PC-3 (cell line): Measurements from ENCODE around the gene PTH1R. TPM values are rescaled to one million over a fixed set of nuclear protein-coding genes. Genes with fewer than 3 reads are reported as not detected.
A peak's percentile ranks its signal among the peaks of the same experiment; 100 is the strongest.

ENCODE experiments used
- ATAC-seq: fragments of 200-7000 bp; cut with Tn5 transposase; 2 replicates; pipeline ENCODE4 v1.9.1; 2020; ENCODE audit warnings: mild to moderate bottlenecking, moderate library complexity
- BruUV-seq: library from RNA; stranded (reverse); fragments of 400-500 nt; replicated peaks from 2 replicates; lab custom pipeline; 2021; lab: Mats Ljungman, UMichigan
- CTCF ChIA-PET: fragments of 300-600 bp; sonication (Branson Sonifier 250); formaldehyde crosslinking; loops from one replicate; lab custom pipeline; 2022; ENCODE audit warnings: antibody characterized with exemption; lab: Charles Lee
- POLR2A ChIA-PET: fragments of 300-600 bp; sonication (Branson Sonifier 250); formaldehyde crosslinking; loops from one replicate; lab custom pipeline; 2022; ENCODE audit warnings: antibody characterized with exemption; ENCODE audit not compliant: unreplicated experiment; lab: Charles Lee
- DNase-seq: peaks from one replicate; pipeline ENCODE4 v3.0.0-alpha.2; 2015
- H2AFZ ChIP-seq: fragments of 300-600 bp; sonication (generic); 2 replicates; pipeline ENCODE4 v1.6.0; 2016; ENCODE audit warnings: antibody characterized with exemption, low read length
- H3F3A ChIP-seq: fragments of 300-600 bp; sonication (generic); one replicate; pipeline ENCODE4 v1.6.0; 2017; ENCODE audit warnings: antibody characterized with exemption, low read length, control low read depth, mild to moderate bottlenecking; ENCODE audit not compliant: unreplicated experiment
- H3K27ac ChIP-seq: fragments of 300-600 bp; sonication (generic); 2 replicates; pipeline ENCODE4 v1.5.1; 2016; ENCODE audit warnings: mild to moderate bottlenecking, low read length
- H3K27me3 ChIP-seq: fragments of 300-600 bp; sonication (generic); 2 replicates; pipeline ENCODE4 v1.6.1; 2016; ENCODE audit warnings: low read length, mixed read lengths
- H3K36me3 ChIP-seq: fragments of 300-600 bp; sonication (generic); 2 replicates; pipeline ENCODE4 v1.6.1; 2016; ENCODE audit warnings: low read depth, mixed run types, low read length, mixed read lengths
- H3K4me1 ChIP-seq: fragments of 300-600 bp; sonication (generic); 2 replicates; pipeline ENCODE4 v1.5.1; 2016; ENCODE audit warnings: low read length; ENCODE audit not compliant: insufficient read depth
- H3K4me2 ChIP-seq: fragments of 300-600 bp; sonication (generic); 2 replicates; pipeline ENCODE4 v1.6.0; 2016; ENCODE audit warnings: low read length
- H3K4me3 ChIP-seq: fragments of 300-600 bp; sonication (generic); 2 replicates; pipeline ENCODE4 v1.5.1; 2016; ENCODE audit warnings: mild to moderate bottlenecking, low read length, mixed read lengths
- H3K79me2 ChIP-seq: fragments of 300-600 bp; sonication (generic); 2 replicates; pipeline ENCODE4 v1.6.1; 2017; ENCODE audit warnings: low read length, mixed read lengths
- H3K9ac ChIP-seq: fragments of 300-600 bp; sonication (generic); 2 replicates; pipeline ENCODE4 v1.6.0; 2016; ENCODE audit warnings: mild to moderate bottlenecking, low read length
- H3K9me2 ChIP-seq: fragments of 300-600 bp; sonication (generic); replicated peaks from 2 replicates; pipeline ENCODE4 v1.6.1; 2016; ENCODE audit warnings: mixed run types, low read length, mixed read lengths
- H3K9me3 ChIP-seq: fragments of 300-600 bp; sonication (generic); 2 replicates; pipeline ENCODE4 v1.6.1; 2016; ENCODE audit warnings: low read length, mixed read lengths
- H4K20me1 ChIP-seq: fragments of 300-600 bp; sonication (generic); 2 replicates; pipeline ENCODE4 v1.6.1; 2016; ENCODE audit warnings: low read length, mixed read lengths
- EZH2 ChIP-seq: fragments of 300-600 bp; sonication (generic); IDR thresholded peaks from one replicate; pipeline ENCODE4 v1.6.1; 2017; ENCODE audit warnings: antibody characterized with exemption, mild to moderate bottlenecking, low read length; ENCODE audit not compliant: unreplicated experiment
- EZH2phosphoT487 ChIP-seq: fragments of 300-600 bp; sonication (generic); IDR thresholded peaks from 2 replicates; pipeline ENCODE4 v1.6.1; 2018; ENCODE audit warnings: mild to moderate bottlenecking, antibody characterized with exemption, low read length, borderline replicate concordance
- intact Hi-C: fragments of 100-400 bp; cut with micrococcal nuclease; formaldehyde crosslinking; loops from 2 replicates; pipeline ENCODE4 v1.9.0; 2023
- total RNA-seq: library from RNA; depleted of rRNA; stranded (reverse); fragments of >200 nt; gene quantifications from 2 replicates; pipeline ENCODE4 v1.2.3, GENCODE V29; 2014
- TF ChIP-seq, protein P1 (sequence below): fragments of 300-600 bp; sonication (generic); conservative IDR thresholded peaks from 2 replicates; pipeline ENCODE4 v1.5.1; 2017; ENCODE audit warnings: antibody characterized with exemption, low read depth, mild to moderate bottlenecking, low read length

Gene PTH1R
- total RNA-seq, 1 experiment from 2014 or later = not detected

DNA sequence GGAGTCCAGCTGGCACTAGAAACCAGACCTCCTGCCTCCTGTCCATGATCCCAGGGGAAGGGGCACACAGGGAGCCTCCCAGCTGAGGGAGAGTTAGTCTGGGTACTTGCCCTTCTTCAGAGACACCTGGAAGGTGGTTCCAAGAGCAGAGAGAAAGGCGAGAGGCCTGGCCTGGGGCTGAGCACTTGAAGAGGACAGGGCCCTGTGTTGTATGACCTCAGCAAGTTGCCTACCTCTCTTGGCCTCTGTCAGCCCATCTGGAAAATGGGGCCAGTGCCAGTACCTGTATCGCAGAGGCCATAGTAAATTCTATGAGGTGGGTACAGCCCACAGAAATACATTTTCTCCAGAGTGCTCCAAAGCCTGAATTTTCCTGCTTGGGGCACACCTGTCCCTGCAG lies 19.5 kb downstream of the PTH1R start:
- no TSS peak for BruUV-seq
- H3K79me2 ChIP-seq = no peaks in the 10 kb centered on the region
- no peak for ATAC-seq
- intact Hi-C loops = no loop called here
- POLR2A ChIA-PET = no interaction called here
- no peaks in the 10 kb centered on the region for H4K20me1 ChIP-seq
- H3K4me2 ChIP-seq = no peak overlapping the region
- TF ChIP-seq EZH2phosphoT487 (no peak), EZH2 (no peak)
- TF ChIP-seq, protein P1, sequence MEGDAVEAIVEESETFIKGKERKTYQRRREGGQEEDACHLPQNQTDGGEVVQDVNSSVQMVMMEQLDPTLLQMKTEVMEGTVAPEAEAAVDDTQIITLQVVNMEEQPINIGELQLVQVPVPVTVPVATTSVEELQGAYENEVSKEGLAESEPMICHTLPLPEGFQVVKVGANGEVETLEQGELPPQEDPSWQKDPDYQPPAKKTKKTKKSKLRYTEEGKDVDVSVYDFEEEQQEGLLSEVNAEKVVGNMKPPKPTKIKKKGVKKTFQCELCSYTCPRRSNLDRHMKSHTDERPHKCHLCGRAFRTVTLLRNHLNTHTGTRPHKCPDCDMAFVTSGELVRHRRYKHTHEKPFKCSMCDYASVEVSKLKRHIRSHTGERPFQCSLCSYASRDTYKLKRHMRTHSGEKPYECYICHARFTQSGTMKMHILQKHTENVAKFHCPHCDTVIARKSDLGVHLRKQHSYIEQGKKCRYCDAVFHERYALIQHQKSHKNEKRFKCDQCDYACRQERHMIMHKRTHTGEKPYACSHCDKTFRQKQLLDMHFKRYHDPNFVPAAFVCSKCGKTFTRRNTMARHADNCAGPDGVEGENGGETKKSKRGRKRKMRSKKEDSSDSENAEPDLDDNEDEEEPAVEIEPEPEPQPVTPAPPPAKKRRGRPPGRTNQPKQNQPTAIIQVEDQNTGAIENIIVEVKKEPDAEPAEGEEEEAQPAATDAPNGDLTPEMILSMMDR = no peak
- no peak for DNase-seq
- H3F3A ChIP-seq = no peaks in the 10 kb centered on the region
- H3K9me3 ChIP-seq = no peaks in the 10 kb centered on the region
- H3K27me3 ChIP-seq = no peaks in the 10 kb centered on the region
- peaks cover 3% of the 10 kb centered on the region; the same call in 1 of the 2 replicates for H3K4me1 ChIP-seq
- no peak overlapping the region for H2AFZ ChIP-seq
- H3K27ac ChIP-seq = no peak overlapping the region
- H3K4me3 ChIP-seq = no peak overlapping the region
- H3K9me2 ChIP-seq = no peaks in the 10 kb centered on the region
- CTCF ChIA-PET = interaction anchor here (0.5 kb wide), 1 partner anchor 52 kb away, joined by 6 read pairs; no protein-coding TSS in a partner anchor
- H3K9ac ChIP-seq = no peak overlapping the region
- no peaks in the 10 kb centered on the region for H3K36me3 ChIP-seq

DNA sequence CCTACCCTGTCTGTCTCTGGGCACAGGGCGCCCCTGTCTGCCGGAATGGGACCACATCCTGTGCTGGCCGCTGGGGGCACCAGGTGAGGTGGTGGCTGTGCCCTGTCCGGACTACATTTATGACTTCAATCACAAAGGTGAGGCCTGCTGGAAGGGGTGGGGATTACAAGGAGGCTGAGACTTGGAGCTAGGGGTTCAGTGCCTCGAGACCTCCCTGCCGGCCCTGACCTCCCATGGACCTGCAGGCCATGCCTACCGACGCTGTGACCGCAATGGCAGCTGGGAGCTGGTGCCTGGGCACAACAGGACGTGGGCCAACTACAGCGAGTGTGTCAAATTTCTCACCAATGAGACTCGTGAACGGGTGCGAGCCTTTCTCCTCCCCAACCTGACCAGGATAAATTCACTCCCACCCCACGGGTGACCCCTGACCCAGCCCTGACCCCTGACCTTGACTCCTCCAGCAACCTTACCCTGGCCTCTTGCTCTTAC lies 20.4 kb downstream of the PTH1R start:
- TF ChIP-seq EZH2phosphoT487 = no peak
- TF ChIP-seq, protein P1 = 0 out of 2 replicates have a peak, but pooled peaks have one; percentile 17
- Histone ChIP-seq H3K36me3 (no peaks in the 10 kb centered on the region), H2AFZ (no peak overlapping the region), H3K9ac (no peak overlapping the region), H3K27ac (no peak overlapping the region), H3K79me2 (no peaks in the 10 kb centered on the region), H3K9me2 (no peaks in the 10 kb centered on the region), H3K4me1 (no peaks in the 10 kb centered on the region), H3K4me3 (no peak overlapping the region), H3K9me3 (no peaks in the 10 kb centered on the region), H4K20me1 (no peaks in the 10 kb centered on the region), H3F3A (no peaks in the 10 kb centered on the region), H3K4me2 (no peak overlapping the region), H3K27me3 (no peaks in the 10 kb centered on the region)
- no TSS peak for BruUV-seq
- POLR2A ChIA-PET = no interaction called here
- CTCF ChIA-PET = no interaction called here
- DNase-seq (no peak), ATAC-seq (no peak)
- intact Hi-C loops = no loop called here

DNA sequence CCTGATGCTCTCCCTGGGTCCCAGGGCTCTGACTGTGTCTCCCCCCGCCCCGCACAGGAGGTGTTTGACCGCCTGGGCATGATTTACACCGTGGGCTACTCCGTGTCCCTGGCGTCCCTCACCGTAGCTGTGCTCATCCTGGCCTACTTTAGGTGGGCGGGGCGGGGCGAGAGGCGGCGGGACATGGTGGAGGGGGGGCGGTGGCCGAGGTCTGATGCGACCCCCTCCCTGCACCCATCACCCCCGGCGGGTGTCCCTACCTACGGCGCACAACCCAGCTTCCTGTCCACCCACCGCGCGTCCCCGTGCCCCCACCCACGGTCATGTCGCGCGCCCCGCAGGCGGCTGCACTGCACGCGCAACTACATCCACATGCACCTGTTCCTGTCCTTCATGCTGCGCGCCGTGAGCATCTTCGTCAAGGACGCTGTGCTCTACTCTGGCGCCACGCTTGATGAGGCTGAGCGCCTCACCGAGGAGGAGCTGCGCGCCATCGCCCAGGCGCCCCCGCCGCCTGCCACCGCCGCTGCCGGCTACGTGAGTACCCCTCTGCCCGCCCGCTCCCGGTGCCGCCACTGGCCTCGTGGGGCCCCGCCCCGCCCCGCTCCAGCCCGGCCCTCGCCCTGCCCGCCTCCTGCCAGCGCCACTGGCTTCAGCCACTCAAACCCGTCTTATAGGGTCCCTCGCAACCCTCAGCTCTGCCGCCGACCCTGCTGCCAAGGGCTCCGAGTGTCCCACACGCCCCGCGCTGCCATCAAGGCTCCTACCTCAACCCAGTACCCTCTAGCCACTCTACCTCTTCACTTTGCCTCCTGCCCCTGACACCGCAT lies 21.0 kb downstream of the PTH1R start:
- Histone ChIP-seq H3K4me1 (peaks cover 3% of the 10 kb centered on the region; the same call in 1 of the 2 replicates), H4K20me1 (no peaks in the 10 kb centered on the region), H3K9me2 (no peaks in the 10 kb centered on the region), H3K9me3 (no peaks in the 10 kb centered on the region), H3K9ac (no peak overlapping the region), H3K36me3 (no peaks in the 10 kb centered on the region), H3K27ac (no peak overlapping the region), H3K4me2 (no peak overlapping the region), H3K4me3 (no peak overlapping the region), H2AFZ (no peak overlapping the region), H3F3A (no peaks in the 10 kb centered on the region), H3K27me3 (no peaks in the 10 kb centered on the region), H3K79me2 (no peaks in the 10 kb centered on the region)
- ATAC-seq = no peak
- no TSS peak for BruUV-seq
- no peak for TF ChIP-seq EZH2
- TF ChIP-seq, protein P1 = no peak
- ChIA-PET CTCF (no interaction called here), POLR2A (no interaction called here)
- intact Hi-C loops = no loop called here
- DNase-seq = no peak
